NT2/D1 (cell line): ENCODE data around the gene HOXC12.

Source experiments
- SUZ12 ChIP-seq: IDR thresholded peaks from 2 replicates; pipeline ENCODE4 v1.6.1; 2011; ENCODE audit not compliant: insufficient read length, insufficient read depth; ENCODE audit errors: extremely low read depth
- YY1 ChIP-seq: IDR thresholded peaks from 2 replicates; pipeline ENCODE4 v1.6.1; 2011; ENCODE audit not compliant: insufficient read length, insufficient read depth
- ZNF274 ChIP-seq: IDR thresholded peaks from 2 replicates; pipeline ENCODE4 v1.6.1; 2011; ENCODE audit warnings: mild to moderate bottlenecking, low read depth, low read length

GRCh38 chr12:53972722-53973235 is 18.1 kb downstream of the HOXC12 start, which contains the start of gene HOXC11:
- TF ChIP-seq YY1 (no peak), SUZ12 (no peak), ZNF274 (no peak)
